ENCODE data around the gene SCPEP1. TPM values are rescaled to one million over a fixed set of nuclear protein-coding genes. Genes with fewer than 3 reads are reported as not detected.
A peak's percentile ranks its signal among the peaks of the same experiment; 100 is the strongest.
"Not testable (repeated sequence)": the region's sequence is repeated elsewhere in the genome, so short reads cannot be mapped to it uniquely, and the experiment has no call there.

Gene SCPEP1
- polyA plus RNA-seq, 10 donors = 11.1 to 20.9 (median 16.6) TPM

DNA sequence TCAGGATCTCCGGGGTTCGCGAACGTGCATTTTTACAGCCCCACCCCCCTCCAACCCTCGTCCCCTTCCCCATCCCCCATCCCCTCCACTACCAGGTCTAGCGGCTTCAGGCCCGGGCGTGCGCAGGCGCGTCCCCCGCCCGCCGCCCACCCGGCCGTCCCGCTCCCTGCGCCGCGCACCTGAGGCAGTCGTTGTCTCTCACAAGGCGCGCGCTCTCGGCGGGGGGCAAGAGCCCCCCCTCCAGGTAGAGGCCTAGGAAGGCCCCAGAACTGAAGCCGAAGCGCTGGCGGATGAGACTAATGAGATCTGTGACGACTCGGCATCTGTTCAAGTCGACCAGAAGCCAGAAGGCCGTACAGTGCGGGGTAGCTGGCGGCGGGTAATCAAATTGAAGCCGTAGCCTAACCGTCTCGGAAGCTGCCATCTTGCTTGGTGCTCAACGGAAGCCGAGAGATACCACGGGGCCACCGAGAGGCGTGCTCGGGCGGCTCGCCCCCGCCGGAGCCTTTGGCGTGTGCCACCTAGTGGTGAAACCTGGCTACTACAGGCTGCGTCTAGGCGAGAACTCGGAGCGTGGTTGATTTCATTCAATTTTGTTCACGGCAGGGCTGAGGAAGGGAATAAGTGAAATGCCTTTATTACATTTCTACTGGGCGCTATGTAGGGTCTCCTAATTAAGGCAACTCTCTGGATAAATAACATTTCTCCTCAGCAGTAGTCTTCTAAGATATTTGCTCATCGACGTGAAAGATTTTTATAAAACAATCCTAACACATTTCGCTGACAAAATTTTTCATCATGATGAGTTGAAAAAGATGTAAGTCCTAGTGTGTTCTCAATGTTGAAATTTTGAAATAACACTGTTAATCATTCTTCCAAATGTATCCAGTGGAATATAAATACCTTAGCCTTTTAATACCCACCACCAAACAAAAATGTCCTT is 17.1 kb upstream of the SCPEP1 start, which contains the start of gene COIL:
COIL (minus strand) TSS at position 455 of the 943 bp plus-strand sequence; CDS start at position 424, 31 bp downstream.
- peak; percentile 89 to 96 (median 93) for DNase-seq

DNA sequence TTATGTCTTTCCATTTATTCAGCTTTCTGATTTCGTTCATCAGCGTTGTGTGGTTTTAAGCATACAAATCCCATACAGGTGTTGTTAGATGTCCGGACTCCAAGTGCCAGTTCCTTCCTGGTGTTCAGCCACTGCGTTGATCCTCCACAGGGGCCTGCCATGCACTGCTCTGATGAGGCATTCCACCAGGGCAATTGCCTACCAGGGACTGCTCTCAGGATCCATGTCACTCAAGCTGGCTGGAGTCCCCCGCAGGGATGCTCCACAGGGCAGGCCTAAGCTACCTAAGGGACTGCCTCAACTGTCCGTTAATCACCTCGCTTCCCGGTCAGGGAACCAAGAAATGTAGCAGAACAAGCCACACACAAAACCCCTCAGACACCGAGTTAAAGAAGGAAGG is 12.7 kb upstream of the SCPEP1 start:
- not testable (repeated sequence) for DNase-seq

DNA sequence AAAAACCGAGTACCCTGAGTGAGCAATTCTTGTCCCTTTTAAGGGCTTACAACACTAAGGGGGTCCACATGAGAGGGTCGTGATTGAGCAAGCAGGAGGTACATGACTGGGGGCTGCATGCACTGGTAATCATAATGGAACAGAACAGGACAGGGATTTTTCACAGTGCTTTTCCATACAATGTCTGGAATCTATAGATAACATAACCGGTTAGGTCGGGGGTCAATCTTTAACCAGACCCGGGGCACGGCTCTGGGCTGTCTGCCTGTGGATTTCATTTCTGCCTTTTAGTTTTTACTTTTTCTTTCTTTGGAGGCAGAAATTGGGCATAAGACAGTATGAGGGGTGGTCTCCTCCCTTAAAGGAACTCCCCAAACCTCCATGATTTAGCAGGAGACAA is 12.2 kb upstream of the SCPEP1 start:
- DNase-seq = not testable (repeated sequence)

DNA sequence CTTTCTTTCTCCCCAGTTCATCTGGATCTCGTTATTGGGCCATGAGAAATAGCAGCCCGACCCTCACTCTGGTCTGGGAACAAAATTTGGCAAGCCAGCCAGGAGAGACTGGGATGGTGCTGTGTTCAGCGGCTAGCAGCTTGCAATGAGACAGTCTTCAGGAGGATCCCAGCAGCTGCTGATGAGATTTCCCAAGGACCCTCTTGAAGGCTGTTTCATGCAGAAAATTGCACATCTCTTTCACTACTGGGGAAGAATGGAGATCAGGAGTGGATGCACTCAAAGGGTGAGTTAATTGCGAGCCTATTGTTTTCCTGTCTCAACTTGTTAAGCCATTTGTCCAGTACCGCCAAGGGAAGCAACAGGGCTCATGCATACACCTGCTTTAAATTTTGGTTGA is 11.6 kb upstream of the SCPEP1 start:
- DNase-seq = no peak

DNA sequence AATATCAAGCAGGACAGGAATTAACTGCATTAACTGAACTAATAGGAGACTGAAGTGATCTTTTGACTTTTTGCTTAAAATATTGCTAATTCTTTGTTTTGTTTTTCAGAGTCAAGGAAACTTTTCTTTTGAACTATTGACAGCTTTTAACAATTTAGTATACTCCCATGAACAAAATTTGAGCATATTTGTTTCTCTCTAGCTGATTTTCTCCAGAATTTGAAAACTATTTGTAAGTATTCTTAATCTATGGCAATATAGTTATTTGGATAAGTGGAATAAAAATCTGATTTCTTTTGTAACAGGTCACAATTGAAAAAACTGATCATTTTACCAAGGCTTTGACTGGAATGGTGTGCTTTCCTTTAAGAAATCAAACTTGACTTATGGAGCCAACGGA is 7.0 kb upstream of the SCPEP1 start:
- DNase-seq = no peak

DNA sequence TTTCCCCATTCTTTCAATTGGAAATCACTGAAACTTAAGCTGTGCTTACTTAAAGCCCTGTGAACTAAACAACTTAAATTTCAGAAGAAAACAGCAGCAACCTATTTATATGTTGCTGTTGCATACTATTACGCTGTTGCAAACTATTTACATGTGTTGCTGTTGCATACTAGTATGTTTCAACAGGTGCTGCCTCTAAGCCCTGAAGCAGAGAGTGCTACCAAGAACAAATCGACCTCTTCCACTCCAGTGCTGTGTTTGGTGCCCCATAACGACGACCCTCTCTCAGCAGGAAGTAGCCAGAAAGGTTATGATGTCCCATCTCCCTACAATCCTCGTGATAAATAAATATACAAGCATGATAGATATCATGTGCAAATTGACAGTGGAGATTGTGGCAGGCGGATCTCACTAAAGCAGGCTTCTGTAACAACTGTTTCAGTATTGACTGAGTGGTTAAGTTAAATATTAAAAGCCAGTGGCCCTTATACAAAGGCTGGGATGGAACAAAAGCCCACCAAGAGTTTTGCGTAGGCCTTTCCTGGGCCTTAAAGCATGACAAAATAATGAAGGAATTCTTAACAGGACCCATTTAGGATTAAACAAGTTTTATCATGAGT is 5.7 kb upstream of the SCPEP1 start:
- no peak for DNase-seq

DNA sequence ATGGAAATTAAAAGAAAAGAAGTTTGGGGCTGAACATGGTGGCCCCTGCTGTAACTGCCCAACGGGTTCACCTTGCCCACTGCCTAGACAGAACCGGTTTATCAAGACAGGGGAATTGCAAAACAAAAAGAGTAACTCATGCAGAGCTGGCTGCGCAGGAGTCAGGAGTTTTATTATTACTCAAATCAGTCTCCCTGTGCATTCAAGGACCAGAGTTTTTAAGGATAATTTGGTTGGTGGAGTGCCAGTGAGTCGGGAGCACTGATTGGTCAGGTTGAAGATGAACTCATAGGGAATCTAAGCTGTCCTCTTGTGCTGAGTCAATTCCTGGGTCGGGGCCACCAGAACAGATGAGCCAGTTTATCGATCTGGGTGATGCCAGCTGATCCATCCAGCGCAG is 4.4 kb upstream of the SCPEP1 start:
- no peak for DNase-seq

DNA sequence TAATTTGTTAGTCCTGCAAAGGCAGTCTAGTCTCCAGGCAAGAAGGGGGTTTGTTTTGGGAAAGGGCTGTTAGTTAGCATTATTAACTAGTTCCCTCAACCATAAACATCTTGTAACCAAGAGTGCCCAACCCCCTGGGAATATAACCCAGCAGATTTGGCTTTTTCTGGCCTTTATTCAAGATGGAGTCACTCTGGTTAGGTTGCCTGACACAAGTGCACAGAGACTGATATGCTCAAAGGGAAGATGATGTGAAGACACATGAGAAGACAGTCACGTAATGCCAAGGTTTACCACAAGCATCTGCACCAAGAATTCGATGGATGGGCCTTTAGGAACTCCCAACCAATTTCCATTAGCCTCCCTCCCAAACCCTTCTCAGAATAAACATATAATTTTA is 3.9 kb upstream of the SCPEP1 start:
- DNase-seq = no peak

DNA sequence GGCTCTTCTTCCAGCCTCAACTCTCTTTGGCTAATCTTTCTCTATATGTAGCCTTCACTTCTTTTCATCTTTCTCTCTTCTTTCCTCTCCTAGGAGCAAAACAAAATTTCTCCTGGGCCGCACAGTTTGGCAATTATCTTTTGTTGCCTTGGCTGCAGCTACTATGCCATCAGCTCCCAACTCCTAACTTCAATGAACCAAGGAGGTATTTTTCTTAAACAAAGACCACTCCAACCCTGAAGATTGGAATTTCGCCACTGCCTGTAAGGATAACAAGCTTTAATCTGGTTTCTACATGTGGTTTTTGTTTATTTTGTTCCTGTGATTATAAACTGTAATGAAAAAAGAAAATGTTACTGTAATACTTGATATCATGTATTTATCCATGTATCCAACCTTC is 2.3 kb upstream of the SCPEP1 start:
- no peak for DNase-seq

DNA sequence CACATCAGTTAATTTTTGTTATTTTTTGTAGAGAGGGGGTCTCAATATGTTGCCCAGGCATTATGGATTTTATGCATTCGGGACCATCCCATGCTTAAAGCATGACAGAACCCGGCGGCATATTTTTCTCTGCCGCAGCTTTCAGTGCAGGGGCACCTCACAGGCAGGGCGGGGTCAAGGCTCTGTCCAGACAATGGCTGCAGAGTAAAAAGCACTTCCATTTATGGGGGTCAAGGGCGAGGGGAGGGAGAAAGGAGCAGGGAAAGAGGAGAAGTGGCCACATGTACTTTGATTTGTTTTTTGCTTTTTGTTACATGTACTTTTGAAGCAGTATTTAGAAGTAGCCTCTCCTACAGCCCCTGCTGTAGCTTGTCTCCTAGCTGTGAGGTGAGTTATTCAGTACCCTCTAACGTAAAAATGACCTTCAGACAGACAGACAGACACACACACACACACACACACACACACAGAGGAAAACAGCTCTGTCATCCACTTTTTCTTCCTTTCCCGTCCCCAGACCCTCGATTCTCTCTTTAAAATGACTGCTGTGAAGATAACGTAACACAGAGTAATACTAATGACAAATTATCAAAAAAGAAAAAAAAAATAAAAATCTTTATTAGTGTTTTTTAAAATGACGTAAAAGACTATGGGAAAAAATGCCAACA is 856 bp upstream of the SCPEP1 start:
- DNase-seq = peak in 1 of 3 donors; percentile 13

DNA sequence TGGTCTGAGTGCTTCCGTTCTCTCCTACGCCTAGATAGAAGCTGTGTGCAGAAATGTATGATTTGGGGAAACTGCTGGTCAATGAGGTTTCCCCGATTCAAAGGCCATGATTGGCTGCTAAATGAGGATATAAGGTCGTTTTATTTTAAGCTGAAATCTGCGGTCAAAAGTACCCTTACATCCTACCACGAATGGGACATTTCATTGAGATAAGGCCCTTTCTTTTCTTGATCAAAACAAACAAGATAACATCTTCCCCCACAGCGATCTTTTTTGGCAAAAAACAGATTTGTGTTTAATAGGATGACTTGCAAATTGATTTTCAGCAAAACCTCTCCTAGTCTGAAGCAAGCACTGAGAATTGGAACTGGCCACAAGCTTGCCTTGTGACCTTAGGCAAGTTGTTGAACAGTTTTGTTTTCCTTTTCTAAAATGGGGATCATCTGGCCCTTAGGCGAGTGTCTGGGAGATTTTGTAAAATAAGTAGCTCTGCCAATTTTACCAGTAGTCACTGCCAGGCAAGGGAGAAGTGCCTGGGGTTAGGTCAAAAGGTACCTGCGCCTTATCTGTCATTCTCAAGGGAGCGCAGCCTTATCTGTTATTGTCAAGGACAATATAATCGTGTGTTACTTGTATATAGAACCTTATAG is 635 bp downstream of the SCPEP1 start:
- DNase-seq = no peak

DNA sequence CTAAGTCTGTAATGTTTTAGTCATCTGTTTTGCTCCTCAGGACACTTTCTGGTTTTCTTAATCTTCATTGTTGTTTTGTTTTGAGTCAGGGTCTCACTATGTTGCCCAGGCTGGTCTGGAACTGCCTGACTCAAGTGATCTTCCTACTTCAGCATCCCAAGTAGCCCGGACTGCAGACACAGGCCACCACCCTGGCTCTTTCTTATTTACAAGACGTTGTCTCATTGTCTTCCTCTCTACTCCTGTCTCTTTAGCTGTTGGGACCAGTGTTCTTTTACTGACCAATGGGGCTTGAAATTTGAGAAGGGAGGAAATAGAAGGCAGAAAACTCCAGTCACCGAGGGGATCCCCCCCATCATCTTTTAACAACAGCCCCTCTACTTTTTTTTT is 1.2 kb downstream of the SCPEP1 start:
- DNase-seq = no peak

DNA sequence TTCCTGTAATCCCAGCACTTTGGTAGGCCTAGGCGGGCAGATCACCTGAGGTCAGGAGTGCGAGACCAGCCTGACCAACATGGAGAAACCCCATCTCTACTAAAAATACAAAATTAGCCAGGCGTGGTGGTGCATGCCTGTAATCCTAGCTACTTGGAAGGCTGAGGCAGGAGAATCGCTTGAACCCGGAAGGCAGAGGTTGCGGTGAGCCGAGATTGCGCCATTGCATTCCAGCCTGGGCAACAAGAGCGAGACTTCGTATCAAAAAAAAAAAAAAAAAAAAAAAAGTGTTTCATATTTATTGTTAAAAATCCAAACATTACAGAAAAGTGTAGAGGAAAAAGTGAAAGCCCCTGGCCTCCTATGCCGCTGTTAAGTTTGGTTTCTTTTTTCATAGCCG is 2.6 kb downstream of the SCPEP1 start:
- not testable (repeated sequence) for DNase-seq

DNA sequence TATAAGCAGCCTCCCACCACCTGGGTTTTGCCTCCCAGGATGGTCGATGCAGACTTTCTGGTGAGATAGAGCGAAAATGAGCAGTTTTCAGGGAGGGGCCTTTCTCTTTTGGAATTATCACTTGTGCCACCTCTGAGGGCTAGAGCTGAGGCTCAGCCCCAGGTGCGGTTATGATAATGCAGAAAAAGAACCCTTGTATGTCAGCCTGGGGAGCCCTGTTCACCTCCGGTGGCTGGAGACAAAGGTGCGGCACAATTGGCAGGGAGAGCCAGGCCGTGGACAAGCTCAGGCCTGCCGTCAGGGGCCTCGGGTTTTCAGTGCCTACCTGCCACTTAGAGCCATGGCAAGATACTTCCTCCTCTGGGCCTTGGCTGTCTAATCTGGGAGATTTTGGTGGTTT is 4.4 kb downstream of the SCPEP1 start:
- DNase-seq = no peak

DNA sequence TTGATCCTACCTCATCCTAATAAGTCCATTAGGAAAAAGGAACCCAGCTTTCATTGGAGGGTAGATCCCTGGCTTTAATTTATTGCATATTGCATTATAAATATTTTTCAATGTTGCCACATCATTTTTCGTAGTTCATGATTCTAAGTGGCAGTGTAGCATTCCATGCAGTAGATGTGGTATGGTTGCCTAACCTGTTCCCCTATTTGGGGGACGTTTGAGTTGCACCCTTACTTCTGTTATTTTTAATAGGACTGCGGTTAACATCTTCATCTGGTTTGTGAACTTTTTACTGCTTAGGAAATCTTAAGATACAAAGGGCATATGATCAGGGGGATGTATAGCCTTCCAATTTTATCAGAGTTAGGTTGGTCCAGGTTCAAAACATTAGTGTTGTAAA is 5.4 kb downstream of the SCPEP1 start:
- DNase-seq = no peak

DNA sequence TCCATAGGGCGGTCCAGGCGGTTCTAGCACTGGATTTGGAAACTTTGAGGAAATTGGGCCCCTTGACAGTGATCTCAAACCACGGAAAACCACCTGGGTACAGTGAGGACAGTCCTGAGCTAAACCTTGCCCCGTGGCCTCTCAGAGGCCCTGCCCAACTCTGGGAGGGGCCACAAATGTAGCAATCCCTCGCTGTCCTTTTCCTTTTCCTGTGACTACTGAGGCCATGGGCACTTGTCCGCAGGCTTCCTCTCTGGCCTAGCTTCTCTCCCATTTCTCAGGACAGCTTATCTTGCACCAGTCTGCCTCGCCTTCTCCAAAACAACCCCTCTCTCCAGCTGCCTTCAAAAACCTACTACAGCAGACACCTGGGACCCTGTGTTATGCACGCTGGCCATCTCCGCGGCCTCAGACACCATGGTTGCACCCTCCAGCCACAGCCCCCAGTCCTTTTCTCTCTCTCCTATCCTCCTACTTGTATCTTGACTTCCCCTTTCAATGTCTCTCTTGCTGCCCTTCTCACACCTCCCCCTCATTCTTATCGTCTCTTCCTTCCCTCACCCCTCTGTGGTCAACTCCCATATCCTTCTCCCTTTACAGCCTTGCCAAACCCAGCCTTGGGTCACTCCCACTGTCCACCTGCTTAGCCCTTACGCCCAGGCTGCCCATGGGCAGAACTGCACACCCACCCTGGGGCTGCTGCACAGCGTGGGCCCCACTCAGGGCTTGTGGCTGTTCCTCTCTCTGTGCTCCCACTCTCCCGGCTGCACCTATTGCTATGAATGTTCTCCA is 7.6 kb downstream of the SCPEP1 start:
- DNase-seq = no peak

DNA sequence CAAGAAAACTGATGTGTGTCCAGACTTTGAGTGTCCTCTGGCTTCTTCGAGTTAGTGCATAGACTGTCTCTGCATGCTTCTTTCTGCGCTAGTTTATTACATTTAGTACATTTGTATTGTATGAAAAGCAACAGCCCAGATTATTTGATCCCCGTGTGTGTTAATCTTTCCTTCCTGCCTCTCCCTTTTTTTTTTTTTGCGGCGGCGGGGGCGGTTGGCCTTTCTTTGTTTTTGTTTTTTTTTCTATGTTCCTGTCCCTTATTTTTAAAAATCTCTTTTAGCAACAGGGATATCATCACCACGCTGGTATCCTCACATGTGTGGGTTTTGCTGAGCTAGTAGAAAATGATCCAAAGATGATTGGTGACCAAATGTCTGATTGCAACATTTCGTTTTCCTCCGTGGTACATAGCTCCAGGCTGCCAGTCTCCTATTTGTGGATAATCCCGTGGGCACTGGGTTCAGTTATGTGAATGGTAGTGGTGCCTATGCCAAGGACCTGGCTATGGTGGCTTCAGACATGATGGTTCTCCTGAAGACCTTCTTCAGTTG is 9.4 kb downstream of the SCPEP1 start:
- DNase-seq = no peak

DNA sequence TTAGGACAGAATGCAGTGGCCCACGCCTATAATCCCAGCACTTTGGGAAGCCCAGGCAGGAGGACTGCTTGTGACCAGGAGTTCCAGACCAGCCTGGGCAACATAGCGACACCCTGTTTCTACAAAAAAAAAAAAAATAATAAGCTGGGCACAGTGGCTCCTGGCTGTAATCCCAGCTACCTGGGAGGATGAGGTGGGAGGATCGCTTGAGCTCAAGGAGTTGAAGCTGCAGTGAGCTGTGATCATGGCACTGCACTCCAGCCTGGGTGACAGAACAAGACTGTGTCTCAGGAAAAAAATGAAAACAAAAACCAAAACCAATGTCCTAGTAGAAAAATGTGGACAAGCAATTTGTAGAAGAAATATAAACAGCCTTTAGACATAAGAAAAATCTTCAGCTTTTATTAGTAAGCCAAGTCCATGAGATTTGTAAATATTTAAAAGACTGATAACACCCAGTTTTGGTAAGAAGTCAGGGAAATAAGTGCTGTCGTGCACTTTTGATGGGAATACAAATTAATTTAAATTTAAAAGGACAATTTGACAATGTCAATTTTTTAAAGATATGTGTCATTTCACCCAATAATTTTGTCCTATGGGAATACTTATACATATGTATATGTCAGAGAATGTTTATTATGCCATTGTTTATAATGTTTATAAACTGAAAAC is 11.1 kb downstream of the SCPEP1 start:
- DNase-seq = no peak

DNA sequence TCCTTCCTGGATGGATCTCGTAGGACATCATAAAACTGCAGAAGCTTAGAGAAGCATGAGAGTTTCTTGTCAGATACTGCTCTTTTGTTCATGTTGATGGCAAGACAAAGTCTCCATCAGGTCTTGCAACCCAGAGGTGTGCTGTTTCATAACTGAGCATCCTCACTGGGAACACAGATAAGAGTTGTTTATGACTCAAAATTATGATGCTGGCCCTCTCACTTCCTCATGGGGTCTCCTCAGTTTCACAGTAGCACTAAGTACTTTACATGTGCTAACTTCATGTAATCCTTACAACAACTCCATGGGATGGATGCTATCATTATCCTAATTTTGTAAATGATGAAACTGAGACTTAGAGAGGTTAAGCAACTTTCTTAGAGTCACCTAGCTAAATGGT is 14.4 kb downstream of the SCPEP1 start:
- DNase-seq = no peak

Data from muscle of back (tissue), 11 donors.